Measurements from ENCODE around the gene CYP27B1. TPM values are rescaled to one million over a fixed set of nuclear protein-coding genes. Genes with fewer than 3 reads are reported as not detected.

Gene CYP27B1
- polyA plus RNA-seq, 1 donor, result 0.86 TPM

DNA sequence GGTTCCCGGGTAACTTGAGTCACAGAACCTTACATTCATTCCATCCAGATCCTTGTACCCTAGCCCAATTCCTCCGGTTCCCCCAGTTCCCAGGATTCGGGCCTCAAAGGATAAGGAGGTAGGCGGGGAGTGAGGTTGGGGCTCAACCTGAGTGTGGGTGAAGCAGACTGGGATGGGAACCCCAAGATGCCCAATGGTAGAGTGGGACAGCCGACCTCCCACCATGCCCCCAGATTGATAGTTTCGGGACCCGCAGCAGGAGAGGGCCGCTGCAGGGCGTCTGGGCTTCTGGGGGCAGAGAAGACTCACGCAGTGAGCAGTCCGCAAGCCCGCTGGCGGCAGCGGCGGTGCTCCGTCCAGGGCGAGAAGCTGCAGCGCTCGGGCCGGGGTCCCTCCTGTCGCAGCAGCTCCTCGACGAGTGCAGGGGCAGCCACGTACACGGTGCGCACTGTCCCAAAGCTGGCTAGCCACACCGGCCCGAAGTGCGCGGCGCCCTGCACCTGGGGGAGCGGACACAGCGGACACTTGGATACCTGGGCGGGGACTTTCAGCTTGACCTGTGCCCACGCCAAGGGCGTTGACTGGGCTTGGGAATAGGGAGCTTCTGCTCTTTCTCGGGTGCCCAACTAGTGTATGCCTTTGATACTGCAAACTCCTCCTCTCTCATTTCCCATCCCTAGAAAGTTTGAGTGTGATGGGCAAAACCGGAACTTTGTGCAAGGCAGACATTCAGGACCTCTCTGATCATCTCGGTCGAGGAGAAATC, 997 bp downstream of the CYP27B1 start:
- DNase-seq (ENCODE audit: low read depth), result no peak

DNA sequence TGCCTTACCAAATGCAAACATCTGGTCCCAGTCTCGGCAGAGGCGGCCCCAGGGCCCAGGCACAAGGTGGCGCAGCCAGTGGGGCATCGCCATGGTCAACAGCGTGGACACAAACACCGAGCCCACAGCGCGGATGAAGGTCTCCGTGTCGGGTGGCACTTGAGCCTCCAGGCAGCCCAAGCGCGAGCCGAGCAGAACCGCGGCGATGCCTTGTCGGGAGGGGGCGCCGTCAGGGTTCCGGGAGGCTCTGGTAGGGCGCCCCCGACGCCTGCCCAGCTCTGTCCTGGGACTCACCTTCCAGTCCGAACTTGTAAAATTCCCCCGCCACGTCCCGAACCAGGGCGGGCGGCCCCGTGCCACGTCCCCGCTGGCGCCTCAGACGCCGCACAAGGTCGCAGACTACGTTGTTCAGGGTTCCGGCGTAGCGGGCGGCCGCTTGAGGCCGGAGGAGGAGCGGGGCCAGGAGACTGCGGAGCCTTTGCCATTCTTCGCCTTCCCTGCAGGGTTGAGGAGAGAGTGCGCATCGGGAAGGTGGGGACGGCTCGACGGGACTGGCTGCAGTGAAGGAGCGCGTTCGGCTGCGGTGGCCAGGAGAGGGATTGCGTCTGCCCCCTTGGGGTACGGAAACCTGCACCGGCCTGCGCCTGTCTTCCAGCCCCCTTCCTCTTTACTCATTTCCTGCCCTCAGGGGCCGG, 1.7 kb downstream of the CYP27B1 start:
- no peak for DNase-seq (ENCODE audit: low read depth)

DNA sequence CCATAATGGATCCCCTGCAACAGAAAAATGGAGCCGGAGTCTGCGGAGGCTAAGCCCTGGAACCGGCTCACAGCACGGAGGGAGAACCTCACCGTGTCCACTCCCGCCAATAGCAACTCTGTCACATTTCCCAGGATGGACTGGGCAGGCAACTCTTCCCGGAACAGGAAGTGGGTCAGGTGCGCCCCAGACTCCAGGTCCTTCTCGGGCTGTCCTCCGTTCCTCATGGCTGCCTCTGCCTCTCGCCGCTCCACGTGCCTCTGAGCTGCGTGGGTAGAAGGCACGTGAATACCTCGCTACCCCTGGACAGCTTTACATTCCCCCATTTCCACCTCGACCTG, 2.2 kb downstream of the CYP27B1 start:
- no peak for DNase-seq (ENCODE audit: low read depth)

DNA sequence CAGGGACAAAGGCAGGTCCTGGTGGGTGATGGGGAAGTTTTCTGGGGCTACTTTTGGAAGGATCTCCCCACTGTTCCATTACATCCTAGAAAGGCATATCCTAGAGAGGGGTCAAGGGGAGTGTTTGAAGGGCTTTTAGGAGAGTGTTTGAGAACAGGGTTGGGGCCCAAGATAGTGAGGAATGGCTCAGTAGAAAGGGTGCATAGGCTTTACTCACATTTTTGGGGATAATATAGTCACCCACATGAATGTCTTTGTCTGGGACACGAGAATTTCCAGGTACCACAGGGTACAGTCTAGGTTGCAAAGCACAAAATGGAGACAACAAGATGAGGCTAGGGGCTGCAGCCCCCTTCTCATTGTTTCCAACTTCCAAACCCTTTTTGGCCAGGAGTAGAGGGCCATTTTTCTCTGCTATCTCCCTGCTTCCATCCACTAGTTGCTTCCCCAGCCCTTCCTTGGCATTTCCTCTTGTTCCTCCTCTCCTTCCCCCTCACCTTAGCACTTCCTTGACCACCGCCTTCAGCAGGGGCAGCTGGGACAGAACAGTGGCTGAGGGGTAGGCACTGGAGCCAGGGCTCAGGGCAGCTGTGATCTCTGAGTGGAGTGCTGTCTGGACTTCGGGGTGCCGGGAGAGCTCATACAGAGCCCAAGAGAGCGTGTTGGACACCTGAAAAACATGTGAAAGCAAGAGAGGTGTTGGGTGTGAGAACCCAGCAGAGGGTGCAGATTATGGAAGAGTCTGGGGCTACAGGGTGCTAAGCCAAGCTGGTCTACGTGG, 2.8 kb downstream of the CYP27B1 start:
- no peak for DNase-seq (ENCODE audit: low read depth)

DNA sequence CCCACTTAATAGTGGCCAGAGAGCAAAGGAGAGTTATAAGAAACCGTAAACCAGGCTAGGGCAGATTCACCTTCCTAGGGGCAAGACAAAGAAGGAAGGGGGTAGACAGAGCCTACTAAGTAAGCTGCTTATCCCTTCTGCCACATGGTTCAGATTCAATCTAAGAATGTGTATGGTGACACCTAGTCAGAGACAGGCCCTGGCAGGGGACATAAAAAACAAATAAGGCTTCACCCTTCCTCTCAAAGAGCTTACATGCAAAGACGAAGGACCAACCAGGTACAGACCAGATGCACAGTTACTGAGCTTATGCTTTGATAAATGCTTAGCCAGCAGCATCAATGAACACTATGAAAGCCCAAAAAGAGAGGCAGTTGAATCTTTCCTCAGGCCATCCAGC, 4.4 kb downstream of the CYP27B1 start:
- no peak for DNase-seq (ENCODE audit: low read depth)

DNA sequence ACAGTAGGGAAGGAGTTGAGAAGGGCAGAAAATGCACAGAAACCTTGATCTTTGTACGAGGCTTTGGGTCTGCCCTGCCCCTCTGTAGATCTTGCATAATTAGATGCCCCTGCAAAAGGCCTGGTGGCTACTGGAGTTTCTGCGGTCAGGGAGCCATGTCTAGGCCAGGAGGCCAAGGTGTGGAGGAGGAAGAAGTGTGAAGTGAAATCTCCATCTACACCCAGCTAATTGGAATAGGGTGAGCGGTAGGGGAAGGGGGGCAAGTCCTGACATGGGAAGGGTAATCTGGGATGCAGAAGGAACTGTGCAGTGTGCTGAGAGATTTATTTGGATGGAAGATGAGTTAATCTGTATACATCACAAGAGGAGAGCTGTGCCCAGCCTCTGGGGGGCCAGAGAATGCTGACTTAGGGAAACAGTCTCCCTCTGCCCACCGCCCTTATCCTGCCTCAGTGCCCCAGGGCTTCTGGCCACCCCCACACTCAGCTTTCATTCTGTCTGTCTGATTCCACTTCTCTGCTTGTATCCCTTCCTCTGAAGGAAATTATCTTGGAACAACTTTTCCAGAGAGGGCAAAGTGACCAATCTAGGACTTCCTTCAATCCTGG, 5.4 kb downstream of the CYP27B1 start:
- DNase-seq (ENCODE audit: low read depth), result no peak

DNA sequence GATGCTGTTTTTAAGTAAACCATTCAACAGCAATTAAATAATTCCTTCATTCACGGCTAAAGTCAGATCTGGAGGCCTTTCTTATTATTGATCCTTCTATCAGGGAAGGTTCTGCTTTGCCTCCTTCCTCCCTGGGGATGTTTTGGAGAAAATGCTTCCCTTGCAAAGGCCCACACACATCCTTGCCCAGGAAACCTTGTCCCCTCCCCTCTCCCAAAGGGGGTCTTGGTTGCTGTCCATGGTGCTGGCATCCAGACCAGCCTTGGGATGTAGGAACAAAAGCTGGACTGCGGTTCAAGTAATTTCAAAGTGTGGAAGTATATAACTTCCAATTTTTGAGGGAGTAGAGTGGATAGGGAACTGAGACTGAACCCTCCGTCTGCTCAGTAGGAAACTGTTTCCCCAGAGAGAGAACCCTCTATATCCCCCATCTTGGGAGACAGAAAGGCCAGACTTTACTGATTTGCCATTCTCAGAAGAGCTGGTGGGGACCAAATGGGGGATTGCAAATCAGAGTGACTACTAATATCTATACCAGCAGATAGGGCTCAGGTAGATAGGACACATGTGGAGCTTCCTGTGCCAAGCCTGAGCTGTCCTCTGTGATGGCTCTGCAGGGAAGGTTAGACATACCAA, 6.4 kb downstream of the CYP27B1 start:
- no peak for DNase-seq (ENCODE audit: low read depth)

DNA sequence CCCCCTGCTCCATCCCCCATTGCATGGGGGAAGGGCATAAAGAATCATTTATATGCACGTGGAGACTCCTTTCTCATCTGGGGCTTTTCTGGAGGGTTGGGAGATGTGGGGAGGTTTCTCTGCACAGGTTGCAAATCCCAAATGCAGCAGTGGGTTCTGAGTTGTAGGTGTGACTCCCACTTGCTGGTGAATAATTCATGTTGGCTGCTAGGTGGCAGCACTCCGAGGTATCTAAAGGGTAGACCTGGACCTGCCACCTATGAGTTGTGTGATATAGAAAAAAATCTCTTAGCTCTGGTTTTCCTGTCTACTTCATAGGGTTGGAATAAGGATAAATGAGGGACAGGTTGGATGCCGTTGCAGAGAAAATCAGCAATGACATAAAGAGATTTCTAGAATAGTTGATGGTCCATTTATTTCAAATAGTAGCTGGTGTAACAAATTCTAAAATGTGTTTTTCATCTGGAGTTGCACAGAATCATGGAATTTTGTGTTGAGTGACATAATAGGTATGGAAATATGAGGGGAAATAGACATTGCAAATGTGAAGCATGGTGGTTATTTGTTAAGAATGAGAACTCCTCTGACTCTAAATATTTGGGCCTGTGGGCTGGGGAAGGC, 7.4 kb downstream of the CYP27B1 start:
- no peak for DNase-seq (ENCODE audit: low read depth)

DNA sequence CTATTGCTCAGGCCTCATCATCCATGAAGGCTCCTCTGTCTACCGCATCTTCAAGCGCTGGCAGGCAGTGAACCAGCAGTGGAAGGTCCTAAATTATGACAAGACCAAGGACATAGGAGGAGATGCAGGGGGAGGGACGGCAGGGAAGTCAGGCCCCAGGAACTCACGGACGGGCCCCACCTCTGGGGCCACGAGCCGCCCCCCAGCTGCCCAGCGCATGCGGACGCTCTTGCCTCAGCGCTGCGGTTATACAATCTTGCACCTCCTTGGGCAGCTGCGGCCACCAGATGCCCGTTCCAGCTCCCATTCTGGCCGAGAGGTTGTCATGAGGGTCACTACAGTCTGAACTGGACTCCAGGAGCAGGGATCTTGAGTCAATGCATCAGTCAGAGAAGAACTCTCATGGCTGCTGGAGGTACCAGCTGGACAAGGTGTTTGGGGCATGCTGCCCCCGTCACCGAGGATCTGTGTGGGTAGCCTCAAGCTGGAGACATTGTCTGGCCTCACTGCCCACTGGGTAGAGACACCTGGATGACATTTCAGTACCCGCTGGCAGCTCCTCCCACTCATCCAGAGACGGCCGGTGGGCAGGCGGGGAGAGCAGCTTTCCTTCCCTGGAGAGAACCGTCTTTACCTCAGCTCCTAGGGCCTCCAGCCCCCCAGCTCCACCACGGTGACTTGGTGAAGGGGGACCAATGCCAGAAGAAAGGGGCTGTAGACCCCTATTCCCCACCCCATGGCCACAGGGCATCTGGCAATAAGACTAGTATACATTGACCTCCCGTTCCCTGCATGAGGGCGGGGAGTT, 8.1 kb downstream of the CYP27B1 start:
- DNase-seq (ENCODE audit: low read depth), result no peak

DNA sequence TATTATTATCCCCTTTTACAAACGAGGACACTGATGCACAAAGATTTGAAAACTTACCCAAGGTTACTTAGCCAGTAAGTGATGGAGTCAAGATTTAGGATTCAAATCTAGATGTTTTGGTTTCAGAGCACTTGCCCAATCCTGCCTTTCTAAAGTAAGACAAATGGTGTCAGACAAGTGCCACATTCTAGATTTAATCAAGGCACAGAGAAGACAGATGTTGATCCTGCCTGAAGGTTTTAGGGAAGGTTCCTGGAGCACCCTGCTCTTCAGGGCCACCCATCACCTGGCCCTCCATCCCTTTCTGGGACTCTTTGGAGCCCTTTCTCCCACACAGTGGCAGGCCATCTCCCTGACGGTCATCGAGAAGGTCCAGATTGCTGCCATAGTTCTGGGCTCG, 9.1 kb downstream of the CYP27B1 start:
- DNase-seq (ENCODE audit: low read depth), result no peak

DNA sequence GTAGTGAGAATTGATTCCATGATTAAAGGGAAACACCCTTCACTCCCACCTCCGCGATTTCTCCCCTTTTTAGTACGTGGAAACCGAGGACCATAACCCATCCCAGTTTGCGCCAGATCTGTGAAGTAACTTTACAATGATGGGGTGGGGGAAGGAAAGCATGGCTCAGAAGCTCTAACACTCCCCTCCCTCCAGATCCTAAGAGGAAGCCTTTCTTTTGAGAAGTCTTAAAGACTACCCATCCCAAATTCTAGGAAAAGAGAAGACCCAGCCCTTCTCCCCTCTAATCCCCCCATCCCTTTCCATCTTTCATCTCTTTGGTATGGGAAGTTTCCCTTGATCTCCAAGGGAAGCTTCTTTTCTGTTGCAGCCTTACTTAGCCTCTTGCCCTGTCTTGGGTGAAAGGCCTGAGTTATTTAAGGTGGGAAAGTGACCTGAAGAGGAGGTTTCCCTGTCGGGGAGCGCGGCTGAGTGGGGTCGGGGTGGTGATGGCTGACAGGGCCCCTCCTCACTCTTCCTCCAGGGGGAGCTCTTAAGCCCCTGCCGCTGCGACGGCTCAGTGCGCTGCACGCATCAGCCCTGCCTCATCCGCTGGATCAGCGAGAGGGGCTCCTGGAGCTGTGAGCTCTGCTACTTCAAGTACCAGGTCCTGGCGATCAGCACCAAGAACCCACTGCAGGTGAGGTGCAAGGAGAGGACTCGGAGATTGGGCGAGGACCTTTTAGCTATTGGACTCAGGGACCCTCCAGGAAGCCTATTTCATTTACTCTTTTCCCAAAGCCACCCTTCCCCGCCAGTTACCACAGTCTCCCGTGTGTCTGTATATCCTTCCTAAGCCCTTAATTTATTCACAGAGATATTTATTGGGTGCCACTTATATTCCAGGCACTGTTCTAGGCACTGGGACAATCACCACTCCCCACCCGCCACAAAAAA, 10.2 kb downstream of the CYP27B1 start:
- DNase-seq (ENCODE audit: low read depth), result no peak

DNA sequence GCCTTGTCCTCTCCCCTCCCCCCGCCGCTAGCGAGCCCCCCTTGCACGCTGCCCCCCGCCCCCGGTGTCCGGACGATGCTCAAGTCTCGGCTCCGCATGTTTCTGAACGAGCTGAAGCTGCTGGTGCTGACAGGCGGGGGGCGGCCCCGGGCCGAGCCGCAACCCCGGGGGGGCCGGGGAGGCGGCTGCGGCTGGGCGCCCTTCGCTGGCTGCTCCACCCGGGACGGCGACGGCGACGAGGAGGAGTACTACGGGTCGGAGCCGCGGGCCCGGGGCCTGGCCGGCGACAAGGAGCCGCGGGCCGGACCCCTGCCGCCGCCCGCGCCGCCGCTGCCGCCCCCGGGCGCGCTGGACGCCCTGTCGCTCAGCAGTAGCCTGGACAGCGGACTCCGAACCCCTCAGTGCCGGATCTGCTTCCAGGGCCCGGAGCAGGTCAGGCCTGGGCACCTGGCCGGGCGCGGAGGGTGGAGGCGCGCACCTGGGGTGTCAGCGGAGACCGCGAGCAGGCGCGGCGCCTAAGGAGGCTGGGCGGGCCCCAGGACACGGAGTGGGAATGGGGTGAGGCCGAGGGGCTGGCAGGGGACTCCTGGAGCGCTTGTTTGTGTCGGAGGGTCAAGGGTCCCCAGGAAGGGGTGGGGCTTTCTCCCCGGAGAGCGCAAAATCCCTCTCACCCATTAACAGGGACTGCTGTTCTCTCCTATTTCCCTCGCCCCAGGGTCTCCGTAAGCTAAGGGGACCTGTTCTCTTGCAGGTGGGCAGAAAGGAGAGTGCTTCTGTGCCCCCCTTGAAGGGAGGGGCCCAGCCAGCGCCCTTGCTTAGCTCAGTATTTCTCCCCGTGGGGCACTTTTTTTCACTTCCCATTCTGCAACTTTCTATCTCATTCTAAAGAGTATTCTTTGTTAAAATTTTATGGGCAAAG, 11.2 kb downstream of the CYP27B1 start:
- no peak for DNase-seq (ENCODE audit: low read depth)

DNA sequence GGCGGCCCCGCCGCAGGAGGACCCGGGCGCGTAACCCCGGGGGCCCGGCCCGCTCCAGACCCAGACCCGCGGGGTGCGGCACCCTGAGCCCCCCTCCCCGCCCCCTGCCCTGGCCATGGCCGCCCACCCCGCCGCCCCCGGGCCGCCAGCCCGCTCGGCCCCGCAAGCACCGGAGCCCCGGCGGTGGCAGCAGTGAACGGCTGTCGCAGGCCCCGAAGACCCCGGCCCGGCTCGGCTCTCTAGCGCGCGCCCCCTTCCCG, 11.8 kb downstream of the CYP27B1 start:
- DNase-seq (ENCODE audit: low read depth), result no peak

DNA sequence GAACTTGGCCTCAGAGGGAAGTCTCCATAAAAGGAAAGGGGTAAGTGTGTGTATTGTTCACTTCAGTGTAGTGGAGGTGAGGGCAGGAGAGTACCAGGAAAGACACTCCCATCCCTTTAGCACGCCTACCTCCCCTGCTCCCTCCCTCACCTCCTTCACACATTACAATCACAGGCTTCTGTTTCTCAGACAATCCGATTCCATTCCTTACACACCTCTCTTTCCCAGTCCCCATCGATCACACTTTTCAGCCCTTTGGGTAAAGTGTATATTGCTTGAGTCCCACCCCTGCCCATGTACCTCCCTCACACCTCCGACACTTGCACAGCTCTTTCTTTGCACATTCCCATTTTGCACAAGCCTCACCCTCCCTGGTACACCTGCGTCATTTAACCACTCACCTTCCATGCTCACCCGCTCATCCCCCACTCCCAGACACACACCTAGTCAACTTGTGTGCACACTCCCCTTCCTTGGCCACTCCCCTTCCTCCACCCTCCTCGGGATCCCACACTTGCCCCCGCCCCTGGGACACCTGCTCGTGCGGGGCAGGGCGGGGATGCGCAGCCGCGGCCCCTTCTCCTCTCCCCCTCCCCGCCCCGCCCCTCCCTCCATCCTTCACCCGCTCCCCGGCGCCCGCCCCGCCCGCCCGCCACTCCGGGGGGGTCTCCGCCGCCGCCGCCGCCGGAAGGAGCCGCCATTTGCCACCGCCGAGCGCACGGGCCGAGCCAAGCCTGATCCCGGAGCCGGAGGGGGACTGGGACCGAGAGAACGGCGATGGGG, 12.3 kb downstream of the CYP27B1 start, which contains the start of gene MARCHF9:
TSS of gene MARCHF9 (plus strand) at position 693 of the 783 bp plus-strand sequence. CDS start 426 bp downstream, outside the sequence.
- no peak for DNase-seq (ENCODE audit: low read depth)

DNA sequence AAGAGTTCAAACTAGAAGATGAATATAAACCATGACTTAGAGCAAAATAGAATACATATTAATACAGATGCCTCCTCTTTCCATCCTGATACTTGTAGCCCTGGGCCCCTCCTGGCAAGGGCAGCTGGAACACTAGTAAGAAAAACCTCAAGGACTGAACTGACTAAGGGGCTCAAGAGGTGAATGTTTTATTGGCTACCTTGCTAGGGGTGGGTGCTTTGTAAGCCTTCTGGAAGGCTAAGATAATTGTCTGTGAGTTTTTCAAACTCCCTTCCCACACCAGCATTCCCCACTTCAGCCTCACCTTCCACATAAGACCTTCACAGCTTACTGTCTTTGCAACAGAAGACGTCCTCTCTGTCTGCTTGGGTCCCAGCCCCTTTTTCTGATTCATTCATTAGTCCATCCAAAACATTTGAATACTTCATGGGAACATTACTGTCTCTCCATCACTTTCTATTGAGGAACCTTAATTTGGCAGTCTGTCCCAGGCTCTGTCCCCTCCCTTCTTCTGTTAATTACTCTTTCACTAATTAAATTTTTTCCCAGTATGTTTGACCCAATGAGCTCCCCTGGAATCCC, 13.0 kb downstream of the CYP27B1 start:
- DNase-seq (ENCODE audit: low read depth), result no peak

DNA sequence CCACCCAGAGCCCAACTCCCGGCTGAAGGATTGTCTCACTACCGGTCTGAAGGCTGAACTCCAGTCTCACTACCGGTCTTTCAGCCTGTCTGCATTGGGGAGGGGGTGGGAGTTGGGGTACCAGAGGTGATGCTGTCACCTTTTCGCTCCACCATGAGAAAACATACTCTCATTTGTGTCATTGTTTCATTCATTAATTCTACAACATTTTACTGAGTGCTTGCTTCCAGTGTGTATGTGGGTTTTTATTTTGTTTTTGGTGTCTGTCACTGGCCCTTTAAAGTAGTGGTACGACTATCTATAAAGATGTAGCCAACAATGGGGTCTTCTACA, 14.2 kb downstream of the CYP27B1 start:
- DNase-seq (ENCODE audit: low read depth), result no peak
